Right atrium auricular region (tissue), 2 donors: ENCODE results near the gene COLQ. TPM values are rescaled to one million over a fixed set of nuclear protein-coding genes. Genes with fewer than 3 reads are reported as not detected.

Experiments
- DNase-seq: peaks from one replicate; pipeline ENCODE4 v3.0.0-alpha.2; 2019; ENCODE audit warnings: low spot score
- H3K27ac ChIP-seq, 2 donors: fragments of 200-600 bp; sonication (generic); 1 replicate in 1 of 2; 2 replicates in 1 of 2; pipeline ENCODE4 v1.5.1; 2016 to 2019
- H3K27me3 ChIP-seq, 2 donors: fragments of 200-600 bp; sonication (generic); one replicate each; pipeline versions ENCODE4 v1.5.1 to v1.6.0; 2017 to 2019
- H3K36me3 ChIP-seq: fragments of 200-600 bp; sonication (generic); one replicate; pipeline ENCODE4 v1.5.1; 2016
- H3K4me1 ChIP-seq, 2 donors: fragments of 200-600 bp; sonication (generic); one replicate each; pipeline versions ENCODE4 v1.5.1 to v1.6.0; 2017 to 2019
- H3K4me3 ChIP-seq, 2 donors: fragments of 200-600 bp; sonication (generic); 1 replicate in 1 of 2; 2 replicates in 1 of 2; pipeline ENCODE4 v1.5.1; 2017 to 2019; ENCODE audit warnings: mild to moderate bottlenecking in 1 of 2, moderate library complexity in 1 of 2
- H3K9me3 ChIP-seq, 2 donors: fragments of 200-600 bp; sonication (generic); one replicate each; pipeline ENCODE4 v1.5.1; 2019
- total RNA-seq, 2 donors: library from RNA; depleted of rRNA; stranded (reverse); fragments of >200 nt; gene quantifications; one replicate each; pipeline ENCODE4 v1.1.0, GENCODE V29; 2016
- TF ChIP-seq, protein P1 (sequence below), 2 donors: fragments of 200-600 bp; sonication (generic); IDR thresholded peaks; one replicate each; pipeline ENCODE4 v1.5.1; 2019; ENCODE audit warnings: antibody characterized with exemption in 2 of 2

The COLQ gene
- total RNA-seq, 2 donors from 2014 or later, result 24.3 to 38.3 TPM

DNA sequence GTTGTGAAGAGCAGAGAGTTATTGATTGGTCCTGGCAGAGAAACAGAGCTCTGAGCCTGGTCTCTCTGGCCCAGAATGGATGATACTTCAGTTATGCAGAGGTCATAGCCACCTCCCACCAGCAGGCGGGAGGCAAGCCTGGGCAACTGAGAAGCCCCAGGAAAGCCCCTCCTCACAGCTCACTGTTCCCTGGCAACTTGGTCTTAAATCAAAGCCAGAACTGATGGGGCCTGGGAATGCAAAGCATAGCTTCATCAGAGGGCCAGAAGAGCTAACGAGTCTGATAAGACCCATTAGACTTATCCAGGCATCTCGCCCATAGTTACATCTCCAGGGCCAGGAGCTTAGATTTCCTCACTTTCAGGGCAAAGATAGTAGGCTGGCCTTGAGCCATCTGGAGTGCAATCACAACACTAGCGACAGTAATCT is 5.5 kb upstream of the COLQ start:
- peak; percentile 58 for DNase-seq
- H3K36me3 ChIP-seq, result no peaks in the 10 kb centered on the region
- no peaks in the 10 kb centered on the region for H3K27me3 ChIP-seq
- peak overlapping the region in 1 of 2 donors; percentile 27 for H3K27ac ChIP-seq
- no peaks in the 10 kb centered on the region for H3K9me3 ChIP-seq
- TF ChIP-seq, protein P1, sequence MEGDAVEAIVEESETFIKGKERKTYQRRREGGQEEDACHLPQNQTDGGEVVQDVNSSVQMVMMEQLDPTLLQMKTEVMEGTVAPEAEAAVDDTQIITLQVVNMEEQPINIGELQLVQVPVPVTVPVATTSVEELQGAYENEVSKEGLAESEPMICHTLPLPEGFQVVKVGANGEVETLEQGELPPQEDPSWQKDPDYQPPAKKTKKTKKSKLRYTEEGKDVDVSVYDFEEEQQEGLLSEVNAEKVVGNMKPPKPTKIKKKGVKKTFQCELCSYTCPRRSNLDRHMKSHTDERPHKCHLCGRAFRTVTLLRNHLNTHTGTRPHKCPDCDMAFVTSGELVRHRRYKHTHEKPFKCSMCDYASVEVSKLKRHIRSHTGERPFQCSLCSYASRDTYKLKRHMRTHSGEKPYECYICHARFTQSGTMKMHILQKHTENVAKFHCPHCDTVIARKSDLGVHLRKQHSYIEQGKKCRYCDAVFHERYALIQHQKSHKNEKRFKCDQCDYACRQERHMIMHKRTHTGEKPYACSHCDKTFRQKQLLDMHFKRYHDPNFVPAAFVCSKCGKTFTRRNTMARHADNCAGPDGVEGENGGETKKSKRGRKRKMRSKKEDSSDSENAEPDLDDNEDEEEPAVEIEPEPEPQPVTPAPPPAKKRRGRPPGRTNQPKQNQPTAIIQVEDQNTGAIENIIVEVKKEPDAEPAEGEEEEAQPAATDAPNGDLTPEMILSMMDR (IDR thresholded peaks at IDR 0.05), result peak in 1 of 2 donors; percentile 51
- peaks cover 0 to 30% of the 10 kb centered on the region in 2 donors for H3K4me1 ChIP-seq
- no peak overlapping the region for H3K4me3 ChIP-seq

DNA sequence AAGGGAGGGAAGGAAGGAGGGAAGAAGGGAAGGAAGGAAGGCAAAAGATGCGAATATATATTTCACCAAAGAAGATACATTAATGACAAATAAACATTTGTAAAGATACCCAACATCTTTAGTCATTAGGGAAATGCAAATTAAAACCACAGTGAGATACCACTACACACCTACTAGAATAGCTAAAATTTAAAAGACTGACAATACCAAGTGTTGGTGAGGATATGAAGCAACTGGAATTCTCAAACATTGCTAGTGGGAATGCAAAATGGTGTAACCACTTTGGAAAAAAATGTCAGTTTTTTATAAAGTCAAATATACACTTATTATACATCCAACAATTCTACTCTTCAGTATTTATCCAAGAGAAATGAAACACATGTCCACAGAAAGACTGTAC is 4.3 kb upstream of the COLQ start:
- H3K27me3 ChIP-seq, result no peaks in the 10 kb centered on the region
- no peaks in the 10 kb centered on the region for H3K9me3 ChIP-seq
- TF ChIP-seq, protein P1 (IDR thresholded peaks at IDR 0.05), result no peak

DNA sequence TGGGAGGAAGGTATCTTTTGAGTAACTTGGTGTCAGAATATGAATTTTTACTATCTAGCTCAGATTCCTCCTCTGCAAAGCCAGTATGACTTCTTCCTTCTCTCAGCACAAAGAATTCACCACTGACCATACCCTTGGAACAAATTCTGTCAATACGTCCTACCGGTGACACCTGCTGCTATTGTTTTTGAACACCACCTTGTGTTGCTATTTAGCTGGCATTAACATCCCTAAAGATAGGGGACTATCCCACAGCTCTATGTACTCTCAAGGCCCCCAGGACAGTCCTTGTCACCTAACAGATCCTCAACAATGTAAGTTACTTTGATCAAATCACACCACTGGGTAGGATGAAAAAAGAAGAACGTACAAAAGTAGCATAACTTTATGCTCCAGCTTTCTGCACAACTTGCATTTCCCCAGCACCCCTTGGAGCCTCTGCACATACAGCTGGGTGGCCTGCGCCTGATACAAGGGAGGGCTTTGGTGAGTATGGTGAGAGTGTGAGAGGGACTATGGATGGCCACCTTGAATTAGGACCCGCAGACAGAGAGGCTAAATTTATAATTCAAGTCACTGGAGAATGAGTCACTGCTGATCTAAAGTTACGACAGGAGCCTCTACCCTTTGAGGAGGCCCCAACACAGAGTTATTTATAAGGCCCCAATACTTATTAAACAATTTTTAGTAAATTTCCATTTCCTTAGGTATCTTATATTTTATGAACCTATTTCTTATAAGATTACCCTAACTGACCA is 2.3 kb upstream of the COLQ start:
- TF ChIP-seq, protein P1 (IDR thresholded peaks at IDR 0.05), result no peak
- Histone ChIP-seq H3K27ac (peak overlapping the region; percentile 33 to 35), H3K4me1 (peaks cover 0 to 43% of the 10 kb centered on the region in 2 donors), H3K36me3 (no peaks in the 10 kb centered on the region), H3K27me3 (no peaks in the 10 kb centered on the region), H3K4me3 (no peak overlapping the region), H3K9me3 (no peaks in the 10 kb centered on the region)
- peak; percentile 34 for DNase-seq

More for the DNA sequence above, 4.3 kb upstream of the COLQ start:
- no peak for DNase-seq
- Histone ChIP-seq H3K36me3 (no peaks in the 10 kb centered on the region), H3K27ac (no peak overlapping the region), H3K4me3 (no peak overlapping the region), H3K4me1 (peaks cover 0 to 38% of the 10 kb centered on the region in 2 donors)

DNA sequence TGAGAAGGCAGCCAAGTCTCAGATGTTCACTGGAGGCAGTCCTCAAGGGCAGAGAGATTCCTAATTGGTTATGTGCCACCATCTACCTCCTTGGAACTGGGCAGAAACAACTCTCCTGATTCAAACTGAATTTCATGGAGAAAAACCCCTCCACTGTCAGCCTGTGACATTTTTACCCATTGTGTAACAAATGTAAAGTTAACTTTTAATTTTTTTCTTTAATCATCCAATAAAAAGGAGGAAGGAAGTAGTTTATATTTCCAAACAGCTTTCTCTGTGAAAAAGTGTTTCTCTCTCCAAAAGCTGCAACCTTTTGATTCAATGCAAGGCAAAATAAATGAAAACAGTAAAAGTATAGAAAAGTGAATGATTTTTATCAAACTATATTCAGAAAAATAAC is 510 bp upstream of the COLQ start:
- no peaks in the 10 kb centered on the region for H3K27me3 ChIP-seq
- TF ChIP-seq, protein P1 (IDR thresholded peaks at IDR 0.05), result no peak
- peaks cover 0 to 38% of the 10 kb centered on the region in 2 donors for H3K4me1 ChIP-seq
- H3K36me3 ChIP-seq, result no peaks in the 10 kb centered on the region
- no peak for DNase-seq
- peak overlapping the region; percentile 41 to 49 for H3K4me3 ChIP-seq
- H3K27ac ChIP-seq, result peak overlapping the region; percentile 89 to 92
- H3K9me3 ChIP-seq, result no peaks in the 10 kb centered on the region

DNA sequence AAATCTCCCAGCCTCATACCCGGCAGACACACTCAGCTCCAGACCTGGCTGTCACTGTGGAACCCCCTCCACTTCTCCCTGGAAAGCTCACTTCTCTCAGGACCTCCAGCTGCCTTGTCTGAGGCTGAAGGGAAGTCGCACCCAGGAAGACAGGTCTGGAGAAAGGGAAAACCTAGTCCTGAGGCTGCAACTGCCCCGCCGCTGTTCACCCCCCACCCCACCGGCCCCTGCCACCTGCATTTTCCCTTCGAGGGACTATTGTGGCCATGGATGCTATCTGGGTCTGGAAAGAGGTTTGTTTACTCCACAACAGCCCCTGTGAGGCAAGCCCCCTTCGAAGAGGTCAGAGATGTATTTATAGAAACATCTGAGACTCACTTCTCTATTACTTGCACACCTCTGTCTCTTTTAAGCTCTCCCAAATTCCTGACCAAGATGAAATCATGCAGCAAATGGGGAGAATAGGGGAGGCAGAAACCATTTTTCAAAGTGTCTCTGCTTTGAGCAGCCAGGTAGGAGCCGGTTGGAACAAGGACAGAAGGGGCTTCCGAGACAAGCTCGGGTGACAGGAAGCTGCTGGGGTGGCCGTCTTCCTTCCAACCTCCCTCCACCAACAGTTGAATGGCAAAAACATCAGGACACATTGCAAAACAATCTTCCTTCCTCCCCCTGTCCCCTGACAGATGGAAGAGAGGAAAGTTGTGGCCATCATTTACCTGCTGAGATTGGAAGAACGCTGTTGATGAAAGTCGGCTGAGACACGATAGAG is 518 bp downstream of the COLQ start:
- TF ChIP-seq, protein P1 (IDR thresholded peaks at IDR 0.05), result no peak
- Histone ChIP-seq H3K4me3 (peak overlapping the region; percentile 41 to 49), H3K27me3 (no peaks in the 10 kb centered on the region), H3K9me3 (no peaks in the 10 kb centered on the region), H3K36me3 (no peaks in the 10 kb centered on the region), H3K27ac (peak overlapping the region; percentile 89 to 92), H3K4me1 (peaks cover 0 to 40% of the 10 kb centered on the region in 2 donors)
- no peak for DNase-seq
